NCI-H460 (cell line): ENCODE data around the gene MYL11. TPM values are rescaled to one million over a fixed set of nuclear protein-coding genes. Genes with fewer than 3 reads are reported as not detected.

Experiments
- DNase-seq: peaks from one replicate; pipeline ENCODE4 v3.0.0-alpha.2; 2016; ENCODE audit warnings: low read depth; ENCODE audit errors: extremely low read depth
- total RNA-seq: library from RNA; depleted of rRNA; stranded (reverse); fragments of >200 nt; shearing (Covaris generic); gene quantifications from 2 replicates; pipeline ENCODE4 v1.2.3, GENCODE V29; 2014

MYL11 gene
- total RNA-seq, 1 experiment from 2014 or later = not detected

GRCh38 chr16:30369938-30370455, 4.6 kb upstream of the MYL11 start:
- no peak for DNase-seq

- peak; percentile 100 for DNase-seq
Observed at GRCh38 chr16:30370456-30371247, 4.0 kb upstream of the MYL11 start, which contains the start of gene TBC1D10B. TBC1D10B (minus strand) TSS chr16:30370494; CDS start chr16:30370183, 311 bp downstream.

- DNase-seq = no peak
Observed at GRCh38 chr16:30371248-30371816, 3.3 kb upstream of the MYL11 start.

- DNase-seq = no peak
Observed at GRCh38 chr16:30372038-30372712, 2.4 kb upstream of the MYL11 start.

GRCh38 chr16:30372725-30373124, 1.9 kb upstream of the MYL11 start:
- DNase-seq = no peak

GRCh38 chr16:30375864-30376263, 1.3 kb downstream of the MYL11 start:
- no peak for DNase-seq

GRCh38 chr16:30376461-30376902, 1.9 kb downstream of the MYL11 start:
- no peak for DNase-seq

GRCh38 chr16:30377050-30377811, 2.6 kb downstream of the MYL11 start:
- no peak for DNase-seq

GRCh38 chr16:30377812-30378235, 3.2 kb downstream of the MYL11 start:
- peak; percentile 78 for DNase-seq

- DNase-seq = peak; percentile 96
Observed at GRCh38 chr16:30378236-30379157, 3.9 kb downstream of the MYL11 start.

GRCh38 chr16:30379158-30379783, 4.7 kb downstream of the MYL11 start:
- DNase-seq = no peak

- DNase-seq = no peak
Observed at GRCh38 chr16:30380072-30380802, 5.6 kb downstream of the MYL11 start.

GRCh38 chr16:30380803-30381208, 6.2 kb downstream of the MYL11 start:
- no peak for DNase-seq

GRCh38 chr16:30381291-30382041, 6.9 kb downstream of the MYL11 start:
- DNase-seq = no peak

- DNase-seq = no peak
Observed at GRCh38 chr16:30382111-30382881, 7.7 kb downstream of the MYL11 start, which contains the start of gene SEPTIN1. SEPTIN1 (minus strand) TSS chr16:30382561; CDS start chr16:30382542, 19 bp downstream.

- no peak for DNase-seq
Observed at GRCh38 chr16:30383521-30383920, 8.9 kb downstream of the MYL11 start.
